HTR-8/SVneo (cell line): ENCODE data around the gene PRR7.
A peak's percentile ranks its signal among the peaks of the same experiment; 100 is the strongest.

Experiments used
- DNase-seq: peaks from one replicate; pipeline ENCODE4 v3.0.0; 2011; ENCODE audit warnings: low spot score, mixed read lengths; ENCODE audit not compliant: insufficient read length
- FAIRE-seq: peaks from 2 replicates; lab custom pipeline; 2011; peaks lifted over from hg19 to GRCh38; lab: Jason Lieb, UNC

Gene PRR7

GRCh38 chr5:177448244-177448950, 1.8 kb downstream of the PRR7 start:
- DNase-seq: no peak
- no peak for FAIRE-seq

DNA sequence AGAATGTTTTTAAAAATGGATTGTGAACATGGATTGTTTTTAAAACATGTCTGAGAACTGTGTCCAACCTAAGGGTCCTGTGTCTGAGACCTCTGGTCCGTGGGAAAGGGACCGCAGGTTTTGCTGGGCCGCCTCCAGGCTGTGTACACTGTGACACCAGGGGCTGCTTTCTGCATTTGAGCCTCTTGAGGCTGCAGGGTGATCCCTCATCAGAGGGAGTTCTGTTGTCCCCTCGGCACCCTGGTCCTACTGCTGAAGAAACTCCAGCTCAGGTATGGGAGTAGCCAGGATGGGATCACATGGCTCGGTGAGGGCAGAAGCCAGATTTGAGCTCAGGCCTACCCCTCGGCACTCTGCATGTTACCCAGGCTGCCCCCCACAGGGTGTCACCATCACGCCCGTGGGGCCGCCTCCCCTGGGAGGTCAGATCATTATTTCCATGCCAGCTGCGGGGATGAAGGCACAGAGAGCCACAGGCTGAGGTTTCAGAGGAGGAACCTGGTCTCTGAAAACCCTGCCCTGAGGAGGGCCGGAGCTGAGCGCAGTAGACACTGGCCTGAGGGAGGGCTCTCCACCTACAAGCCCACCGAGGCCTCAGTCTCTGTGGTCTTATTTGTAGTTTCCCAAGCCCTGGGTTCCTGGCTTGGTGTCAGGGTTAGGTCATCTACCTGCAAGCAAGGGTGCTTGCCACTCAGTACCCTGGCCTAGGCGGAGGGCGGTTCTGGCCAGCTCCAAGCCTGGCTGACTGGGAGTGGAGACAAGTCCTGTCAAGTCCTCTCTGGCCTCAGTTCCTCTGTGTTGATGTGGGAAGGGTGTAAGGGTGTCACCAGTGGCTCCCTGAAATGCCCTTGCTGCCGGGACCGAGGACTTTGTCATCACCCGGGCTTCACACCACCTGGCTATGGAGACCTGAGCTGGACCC, 2.8 kb downstream of the PRR7 start:
- no peak for FAIRE-seq
- no peak for DNase-seq

DNA sequence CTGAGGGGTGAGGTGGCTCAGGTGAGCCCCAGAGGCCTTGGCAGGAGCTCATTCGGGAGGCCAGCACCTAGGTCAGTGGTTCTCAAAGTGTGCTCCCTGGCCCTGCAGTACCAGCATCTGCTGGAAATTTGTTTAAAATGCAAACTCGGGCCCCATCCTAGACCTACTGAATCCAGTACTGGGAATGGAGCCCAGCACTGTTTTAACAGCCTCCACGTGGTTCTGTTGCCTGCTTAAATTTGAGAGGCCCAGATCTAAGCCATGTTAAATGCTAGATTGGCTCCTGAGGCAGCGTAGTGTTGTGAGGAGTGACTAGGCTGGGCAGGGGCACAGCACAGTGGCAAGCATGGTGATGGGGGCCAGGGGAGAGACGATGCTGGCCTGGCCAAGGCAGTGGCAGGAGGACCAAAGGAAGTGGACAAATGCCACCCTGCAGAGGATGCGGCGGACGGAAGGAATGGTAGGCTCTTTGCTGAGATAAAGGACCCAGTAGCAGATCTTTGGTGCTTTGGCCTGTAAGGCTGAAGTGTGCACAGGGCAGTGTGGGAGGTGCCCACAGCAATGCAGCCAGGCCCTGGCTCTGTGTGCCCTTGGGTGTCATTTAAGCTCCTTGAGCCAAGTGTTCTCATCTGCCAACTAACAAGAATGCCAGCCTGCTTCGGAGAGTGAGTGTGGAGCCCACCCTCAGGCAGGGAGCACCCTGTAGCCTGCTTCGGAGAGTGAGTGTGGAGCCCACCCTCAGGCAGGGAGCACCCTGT, 4.2 kb downstream of the PRR7 start:
- FAIRE-seq (no peak), DNase-seq (no peak)

DNA sequence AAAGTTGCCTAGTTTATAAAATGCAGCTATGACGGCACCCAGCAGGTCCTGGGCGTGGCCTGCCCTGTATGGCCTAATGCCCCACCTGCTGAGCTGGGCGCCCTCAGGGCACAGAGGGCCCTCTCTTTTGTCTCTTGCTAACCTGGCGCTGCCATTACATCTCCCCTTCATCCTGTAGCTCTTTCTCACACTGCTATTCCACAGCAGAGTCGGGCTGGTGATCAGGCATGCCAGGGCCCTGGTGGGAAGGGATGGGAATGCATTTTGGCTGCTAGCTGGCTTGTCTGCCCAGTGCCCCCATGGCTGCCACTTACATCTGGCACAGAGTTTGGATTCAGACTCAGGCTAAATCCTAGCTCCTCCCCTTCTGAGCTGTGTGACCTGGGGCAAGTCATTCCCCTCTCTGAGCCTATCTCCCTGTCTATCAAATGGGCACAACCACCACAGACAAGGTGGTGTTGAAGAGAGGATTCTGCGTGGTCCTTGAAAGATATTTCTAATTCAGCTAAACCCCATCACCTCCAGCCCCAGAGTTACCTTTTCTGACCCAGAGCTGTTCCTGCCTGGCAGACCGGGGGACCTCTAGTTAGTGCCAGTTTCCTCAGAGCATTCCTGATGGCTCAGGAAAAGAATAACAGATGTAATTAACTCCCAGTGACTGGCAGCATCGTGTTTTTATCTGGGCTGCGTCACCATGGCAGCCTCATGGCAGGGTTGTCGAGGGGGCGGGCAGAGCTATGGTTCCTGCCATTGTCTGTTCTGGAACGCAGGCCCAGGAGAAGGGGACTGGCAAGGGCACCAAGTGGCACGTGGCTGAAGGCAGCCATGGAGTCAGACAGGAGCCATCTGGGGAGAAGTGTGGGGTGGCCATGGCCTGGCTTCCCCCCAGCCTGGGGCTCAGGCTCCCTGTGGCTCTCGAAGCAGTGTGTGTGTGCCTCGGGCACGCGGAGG, 6.3 kb downstream of the PRR7 start:
- FAIRE-seq: no peak
- DNase-seq: no peak

DNA sequence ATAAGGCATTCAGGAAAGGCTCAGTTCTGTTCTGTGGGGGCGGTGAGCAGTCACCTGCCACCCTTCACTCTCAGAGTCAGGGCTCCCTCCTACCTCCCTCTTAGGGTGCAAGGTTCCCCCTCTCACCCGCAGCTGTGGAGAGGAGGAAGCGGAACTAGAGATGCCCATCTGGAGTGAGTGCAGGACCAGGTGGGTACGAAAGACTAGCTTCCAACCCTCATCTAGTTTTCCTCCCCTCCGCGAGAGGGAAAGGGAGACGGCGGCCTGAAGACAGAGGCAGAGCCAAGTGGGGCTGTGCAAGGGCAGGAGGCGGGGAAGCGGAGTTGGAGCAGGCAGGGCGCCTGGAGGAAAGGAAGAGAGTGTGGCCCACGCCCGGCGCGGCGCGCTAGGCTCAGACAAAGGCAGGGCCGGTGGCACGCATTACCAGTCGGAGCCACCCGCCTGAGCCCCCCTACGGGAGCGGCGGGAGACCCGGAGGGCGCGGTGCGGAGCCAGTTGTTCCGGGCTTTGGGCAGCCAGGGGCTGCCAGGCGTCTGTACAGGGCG, 7.3 kb downstream of the PRR7 start:
- no peak for FAIRE-seq
- no peak for DNase-seq

DNA sequence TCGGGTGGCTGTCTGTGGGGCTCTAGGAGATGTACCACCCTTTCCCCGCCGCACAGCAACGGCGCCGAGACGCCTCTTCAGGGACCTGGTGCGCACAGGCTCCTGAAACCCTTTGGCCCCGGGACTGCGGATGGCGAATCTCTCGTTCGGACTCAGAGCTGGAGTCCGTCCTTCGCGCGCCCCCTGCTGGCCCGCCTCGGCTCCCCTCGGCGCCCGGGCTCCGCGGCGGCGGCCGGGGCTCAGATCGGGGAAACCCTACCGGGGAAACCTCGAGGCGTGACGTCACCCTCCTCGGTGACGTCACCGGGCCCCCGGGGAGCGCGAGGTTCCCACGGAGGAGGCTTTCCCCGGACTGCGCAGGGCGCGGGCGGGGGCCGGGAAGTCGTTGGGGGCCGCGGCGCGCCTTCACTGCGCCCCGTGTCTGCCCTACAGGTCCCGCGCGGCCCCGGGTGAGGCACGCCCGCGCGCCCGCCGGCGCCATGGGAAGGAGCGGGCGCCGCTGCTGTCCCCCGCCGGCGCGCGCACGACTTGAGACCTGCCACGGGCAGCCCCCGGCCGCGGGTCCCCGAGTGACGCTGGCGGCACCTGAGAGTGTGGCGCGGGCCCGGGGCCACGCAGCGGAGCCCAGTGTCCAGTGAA, 7.9 kb downstream of the PRR7 start:
- peak; percentile 91 for FAIRE-seq

DNA sequence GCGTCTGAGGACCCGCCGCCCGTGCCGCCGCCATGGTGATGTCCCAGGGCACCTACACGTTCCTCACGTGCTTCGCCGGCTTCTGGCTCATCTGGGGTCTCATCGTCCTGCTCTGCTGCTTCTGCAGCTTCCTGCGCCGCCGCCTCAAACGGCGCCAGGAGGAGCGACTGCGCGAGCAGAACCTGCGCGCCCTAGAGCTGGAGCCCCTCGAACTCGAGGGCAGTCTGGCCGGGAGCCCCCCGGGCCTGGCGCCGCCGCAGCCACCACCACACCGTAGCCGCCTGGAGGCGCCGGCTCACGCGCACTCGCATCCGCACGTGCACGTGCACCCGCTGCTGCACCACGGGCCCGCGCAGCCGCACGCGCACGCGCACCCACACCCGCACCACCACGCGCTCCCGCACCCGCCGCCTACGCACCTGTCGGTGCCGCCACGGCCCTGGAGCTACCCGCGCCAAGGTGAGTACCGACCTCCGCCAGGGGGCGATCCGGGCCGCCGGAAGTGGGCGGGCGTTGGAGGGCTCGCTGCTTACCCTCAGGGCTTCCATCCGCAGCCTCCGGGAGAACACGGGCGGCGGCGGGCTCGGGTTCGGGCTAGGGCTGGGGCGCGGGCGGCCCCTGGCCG, 8.5 kb downstream of the PRR7 start:
- FAIRE-seq (peak; percentile 93), DNase-seq (peak; percentile 68)

More for the DNA sequence above, 7.9 kb downstream of the PRR7 start:
- DNase-seq: peak; percentile 96

DNA sequence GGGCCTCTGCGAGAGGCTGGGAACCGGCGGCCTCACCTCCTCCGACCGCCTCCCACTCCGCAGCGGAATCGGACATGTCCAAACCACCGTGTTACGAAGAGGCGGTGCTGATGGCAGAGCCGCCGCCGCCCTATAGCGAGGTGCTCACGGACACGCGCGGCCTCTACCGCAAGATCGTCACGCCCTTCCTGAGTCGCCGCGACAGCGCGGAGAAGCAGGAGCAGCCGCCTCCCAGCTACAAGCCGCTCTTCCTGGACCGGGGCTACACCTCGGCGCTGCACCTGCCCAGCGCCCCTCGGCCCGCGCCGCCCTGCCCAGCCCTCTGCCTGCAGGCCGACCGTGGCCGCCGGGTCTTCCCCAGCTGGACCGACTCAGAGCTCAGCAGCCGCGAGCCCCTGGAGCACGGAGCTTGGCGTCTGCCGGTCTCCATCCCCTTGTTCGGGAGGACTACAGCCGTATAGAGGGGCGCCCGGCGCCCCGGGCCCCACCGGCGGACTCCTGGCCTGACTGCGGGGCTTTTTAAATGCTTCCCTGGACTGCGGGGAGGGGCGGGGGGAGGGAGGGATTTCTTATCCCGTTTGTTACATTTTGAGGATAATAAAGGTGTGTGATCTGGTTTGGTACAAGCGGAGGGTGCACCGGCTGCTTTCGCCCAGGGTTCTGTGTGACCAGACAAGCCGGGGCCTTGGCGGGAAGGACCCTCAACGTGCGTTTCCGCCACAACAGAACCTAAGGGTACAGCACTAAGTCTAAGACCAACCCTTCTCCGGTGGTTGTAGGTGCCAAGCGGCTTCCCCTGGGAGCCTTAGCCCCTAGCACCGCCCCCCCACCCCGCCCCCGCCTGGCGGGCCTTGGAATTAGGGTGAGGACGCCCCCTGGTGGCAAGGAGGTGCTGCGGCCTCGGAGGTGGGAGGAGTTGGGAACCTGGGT, 9.3 kb downstream of the PRR7 start:
- peak; percentile 92 for DNase-seq
- no peak for FAIRE-seq

GRCh38 chr5:177456591-177456964, 10.0 kb downstream of the PRR7 start:
- DNase-seq (no peak), FAIRE-seq (no peak)

GRCh38 chr5:177456976-177457851, 10.6 kb downstream of the PRR7 start:
- peak; percentile 72 for FAIRE-seq

GRCh38 chr5:177457852-177458681, 11.5 kb downstream of the PRR7 start:
- FAIRE-seq (no peak), DNase-seq (no peak)

More at GRCh38 chr5:177456976-177457851, 10.6 kb downstream of the PRR7 start:
- peak; percentile 92 for DNase-seq

GRCh38 chr5:177458912-177459350, 12.3 kb downstream of the PRR7 start:
- DNase-seq (no peak), FAIRE-seq (no peak)

DNA sequence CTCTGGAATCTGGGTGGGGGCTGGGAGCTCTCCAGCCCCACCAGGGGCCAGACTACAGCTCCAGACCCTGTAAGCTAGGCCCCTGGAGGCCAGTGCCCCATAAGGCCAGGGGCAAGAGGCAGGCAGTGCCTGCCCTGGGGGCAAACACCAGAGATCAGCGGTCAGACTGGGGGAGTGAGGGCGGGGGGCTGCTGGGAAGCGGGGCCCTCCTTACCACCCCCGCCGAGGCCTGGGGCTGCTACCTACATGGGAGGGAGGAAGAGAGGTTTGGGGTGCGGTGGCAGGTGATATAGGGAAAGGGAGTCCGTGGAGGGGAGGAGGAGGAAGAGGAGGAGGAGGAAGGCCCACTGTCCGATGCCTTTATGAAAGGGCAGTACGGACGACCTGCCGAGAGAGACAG, 12.7 kb downstream of the PRR7 start:
- FAIRE-seq (no peak), DNase-seq (no peak)

DNA sequence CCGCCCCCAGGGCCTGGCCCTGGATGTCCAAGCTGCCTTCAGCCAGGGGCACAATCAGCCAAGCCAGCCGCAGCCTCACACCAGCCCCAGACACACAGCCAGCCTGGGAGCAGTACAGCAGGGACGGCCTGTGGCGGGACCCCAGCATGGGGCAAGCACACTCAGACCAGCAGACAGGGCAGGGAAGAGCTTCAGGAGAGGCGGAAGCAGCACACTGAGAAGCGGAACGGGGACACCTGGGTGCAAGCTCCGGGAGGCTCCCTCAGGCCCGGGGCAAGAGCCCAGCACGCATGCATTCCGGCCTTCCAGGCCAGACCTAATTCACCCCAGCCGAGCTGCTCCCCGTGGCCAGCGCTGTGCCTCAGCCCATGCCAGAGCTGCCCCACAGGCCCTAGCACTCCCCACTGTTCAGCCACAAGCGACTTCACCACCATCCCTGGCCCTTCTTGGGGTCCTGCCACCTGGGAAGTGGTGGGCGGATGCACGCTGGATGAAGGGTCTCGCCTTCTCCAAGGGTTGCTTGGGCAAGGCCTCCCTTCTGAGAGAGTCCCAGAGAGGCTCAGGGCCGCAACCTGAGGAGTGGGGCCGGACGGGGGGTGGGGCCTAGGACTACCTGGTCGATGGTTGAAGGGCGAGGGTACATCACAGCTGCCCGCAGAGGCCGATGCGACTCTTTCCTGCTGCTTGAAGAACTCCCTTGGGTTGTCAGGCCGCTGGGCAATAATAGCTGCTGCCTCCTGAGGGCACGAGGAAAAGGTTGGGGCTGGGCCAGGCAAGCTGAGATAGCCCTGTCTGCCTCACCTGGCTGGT, 13.4 kb downstream of the PRR7 start:
- DNase-seq (no peak), FAIRE-seq (no peak)
